VCaP (cell line): ENCODE data around the gene AQP6.

Experiments used
- H3K27ac ChIP-seq: fragments of 450-650 bp; 2 replicates; pipeline ENCODE4 v1.5.1; 2017
- CTCF ChIP-seq: fragments of 450-650 bp; conservative IDR thresholded peaks from 2 replicates; pipeline ENCODE4 v1.5.1; 2017; ENCODE audit warnings: mild to moderate bottlenecking, moderate library complexity

Gene AQP6

GRCh38 chr12:49978125-49978524, 5.4 kb downstream of the AQP6 start:
- no peak for TF ChIP-seq CTCF
- H3K27ac ChIP-seq, result no peak overlapping the region

- no peak for TF ChIP-seq CTCF
- H3K27ac ChIP-seq, result no peak overlapping the region
These were observed 6.4 kb downstream of the AQP6 start for GRCh38 chr12:49979016-49979586.

GRCh38 chr12:49979791-49980190, 7.0 kb downstream of the AQP6 start:
- TF ChIP-seq CTCF, result no peak
- no peak overlapping the region for H3K27ac ChIP-seq

- H3K27ac ChIP-seq, result no peak overlapping the region
- no peak for TF ChIP-seq CTCF
These were observed 8.0 kb downstream of the AQP6 start for GRCh38 chr12:49980501-49981349.

GRCh38 chr12:49982246-49983087, 9.7 kb downstream of the AQP6 start:
- H3K27ac ChIP-seq, result no peak overlapping the region
- TF ChIP-seq CTCF, result no peak

GRCh38 chr12:49983892-49984291, 11.1 kb downstream of the AQP6 start:
- H3K27ac ChIP-seq, result no peak overlapping the region
- TF ChIP-seq CTCF, result no peak
